Effector CD8-positive, alpha-beta T cell (primary cell): Measurements from ENCODE around the gene PPP4R2.
A peak's percentile ranks its signal among the peaks of the same experiment; 100 is the strongest.

Source experiments
- DNase-seq: peaks from one replicate; lab custom pipeline; 2025; lab: John Stamatoyannopoulos, UW

The PPP4R2 gene

DNA sequence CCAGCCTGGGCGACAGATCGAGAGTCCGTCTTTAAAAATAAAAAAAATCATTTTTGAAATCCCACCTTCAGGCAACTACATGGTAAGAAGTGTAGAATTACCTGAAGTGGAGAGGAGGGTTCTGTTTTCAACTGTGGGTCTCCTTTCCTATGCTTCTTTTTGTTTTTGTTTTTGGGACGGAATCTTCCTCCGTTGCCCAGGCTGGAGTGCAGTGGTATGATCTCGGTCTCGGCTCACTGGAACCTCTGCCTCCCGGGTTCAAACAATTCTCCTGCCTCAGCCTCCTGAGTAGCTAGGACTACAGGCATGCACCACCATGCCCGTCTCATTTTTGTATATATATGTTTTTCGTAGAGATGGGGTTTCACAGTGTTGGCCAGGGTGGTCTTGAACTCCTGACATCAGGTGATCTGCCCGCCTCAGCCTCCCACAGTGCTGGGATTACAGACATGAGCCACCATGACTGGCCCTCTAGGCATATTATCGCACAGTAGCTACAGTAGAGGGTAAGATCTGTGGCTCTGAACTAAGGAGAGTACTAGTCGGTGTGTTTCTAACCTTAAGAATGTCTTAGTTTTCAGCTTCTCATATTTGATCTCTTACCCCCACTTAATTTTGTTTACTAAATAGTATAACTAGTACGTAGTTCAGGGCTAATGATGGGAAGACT lies 73.3 kb downstream of the PPP4R2 start:
- DNase-seq = no peak

DNA sequence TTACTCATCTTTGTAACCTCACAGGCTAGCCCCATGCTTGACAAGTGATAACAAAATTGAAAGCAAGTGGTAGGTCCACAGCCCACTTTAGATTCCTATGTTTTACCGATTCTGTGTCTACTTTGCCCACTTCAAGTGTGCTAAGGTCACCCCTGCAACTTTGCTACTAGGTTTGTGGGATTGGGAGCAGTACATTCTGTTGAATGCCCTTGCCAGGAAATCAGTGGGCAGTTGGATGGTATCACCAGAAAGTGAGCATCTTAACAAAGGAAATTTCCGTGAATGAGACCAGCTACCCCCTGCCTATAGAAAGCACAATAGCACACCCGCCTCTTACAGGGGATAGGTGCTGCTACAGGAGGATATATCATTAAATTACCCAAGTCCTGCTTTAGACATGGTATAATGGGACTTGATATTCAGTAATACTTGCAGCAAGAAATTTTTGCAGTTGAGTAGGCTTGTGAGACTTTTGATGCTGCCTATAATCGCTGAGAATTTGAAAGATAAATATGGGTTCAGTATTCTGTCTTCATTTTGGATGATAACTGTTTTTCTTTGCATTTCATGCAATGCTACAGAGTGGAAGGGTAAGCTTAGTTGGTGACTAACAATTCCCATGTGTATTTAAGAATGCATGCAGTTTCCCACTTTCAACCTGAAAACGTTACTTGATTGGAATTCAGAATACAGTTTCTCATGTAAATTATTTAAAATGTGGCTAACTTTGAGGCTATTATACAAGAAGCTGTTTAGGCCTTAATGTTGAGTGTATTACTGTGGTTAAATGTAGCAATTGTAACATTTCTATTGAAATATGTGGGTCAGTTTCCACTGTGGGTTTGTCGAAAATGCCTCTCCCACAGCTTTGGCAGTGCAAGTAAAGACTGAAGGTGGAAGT lies 74.3 kb downstream of the PPP4R2 start:
- DNase-seq = no peak

DNA sequence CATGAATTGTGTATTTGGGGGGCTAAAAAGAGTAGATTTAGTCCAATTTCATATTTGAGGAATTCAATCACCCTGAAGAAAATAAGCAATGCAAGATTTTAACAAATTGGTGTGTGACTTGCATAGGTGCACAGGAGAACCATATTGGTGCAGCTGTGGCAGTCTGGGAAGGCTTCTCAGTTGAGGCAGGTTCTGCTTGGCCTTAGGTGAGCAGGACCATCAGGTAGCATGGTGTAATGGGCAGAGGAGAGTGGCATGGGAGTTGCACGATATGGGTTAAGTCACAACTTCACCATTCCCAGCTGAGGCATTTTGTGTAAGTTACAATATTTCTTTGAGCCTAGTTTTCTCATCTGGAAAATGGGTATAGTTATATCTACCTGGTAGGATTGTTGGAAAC lies 75.3 kb downstream of the PPP4R2 start:
- DNase-seq = no peak

DNA sequence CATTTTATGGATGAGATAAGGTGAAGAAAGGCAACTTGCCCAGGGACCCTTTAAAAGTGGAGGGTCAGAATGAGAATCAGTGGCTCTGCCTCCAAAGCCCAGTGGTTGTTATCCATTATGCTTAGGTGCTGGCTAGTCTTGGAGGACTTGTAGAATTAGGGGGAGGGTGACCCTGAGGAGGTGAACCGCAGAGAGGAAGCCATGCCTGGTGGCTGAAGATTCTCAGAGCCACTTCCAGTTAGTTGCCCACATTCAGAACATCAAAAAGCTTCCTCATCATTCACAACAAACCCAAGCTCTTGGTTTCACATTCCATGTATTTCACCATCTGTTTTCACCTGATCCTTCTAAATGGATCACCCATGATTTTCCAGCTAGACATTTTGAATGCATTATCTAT lies 76.0 kb downstream of the PPP4R2 start:
- DNase-seq = no peak

DNA sequence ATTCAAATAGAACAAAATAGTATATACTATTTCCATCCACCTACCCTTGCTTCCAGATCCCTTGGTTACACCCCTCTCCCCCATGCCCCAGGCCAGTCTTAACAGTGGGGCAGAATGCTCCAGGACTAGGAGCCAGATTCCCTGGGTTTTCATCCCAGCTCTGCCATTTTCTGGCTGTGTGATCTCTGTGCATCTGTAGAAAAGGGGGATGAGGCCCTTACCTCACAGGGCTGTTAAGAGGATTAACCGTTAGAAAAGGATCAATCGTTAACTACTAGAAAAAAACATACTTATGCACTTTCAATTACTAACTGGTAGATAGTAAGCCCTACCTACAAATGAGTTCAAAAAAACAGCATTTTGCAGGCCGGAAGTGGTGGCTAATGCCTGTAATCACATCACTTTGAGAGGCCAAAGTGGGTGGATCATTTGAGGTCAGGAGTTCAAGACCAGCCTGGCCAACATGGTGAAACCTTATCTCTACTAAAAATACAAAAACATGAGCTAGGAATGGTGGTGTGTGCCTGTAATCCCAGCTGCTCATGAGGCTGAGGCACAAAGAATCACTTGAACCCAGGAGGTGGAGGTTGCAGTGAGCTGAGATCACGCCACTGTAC lies 76.6 kb downstream of the PPP4R2 start:
- DNase-seq = no peak

DNA sequence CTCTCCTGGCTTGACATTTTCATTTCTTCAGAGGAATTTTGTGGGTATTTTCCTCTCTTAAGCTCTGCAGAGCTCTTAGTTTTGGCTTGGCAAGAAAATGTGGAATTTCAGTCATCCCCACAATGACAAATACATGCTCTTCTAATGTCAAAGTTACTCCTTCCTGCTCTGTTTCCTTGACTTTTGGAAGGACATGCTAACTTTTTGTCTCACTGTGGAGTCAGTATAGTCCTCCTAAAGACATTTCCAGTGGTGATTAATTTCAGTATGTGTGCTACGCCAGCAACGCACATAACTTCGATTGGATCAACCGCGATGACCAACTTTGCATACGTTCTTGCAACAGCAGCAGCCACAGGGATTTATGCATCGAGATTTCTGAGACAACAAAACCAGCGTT lies 78.2 kb downstream of the PPP4R2 start:
- no peak for DNase-seq

DNA sequence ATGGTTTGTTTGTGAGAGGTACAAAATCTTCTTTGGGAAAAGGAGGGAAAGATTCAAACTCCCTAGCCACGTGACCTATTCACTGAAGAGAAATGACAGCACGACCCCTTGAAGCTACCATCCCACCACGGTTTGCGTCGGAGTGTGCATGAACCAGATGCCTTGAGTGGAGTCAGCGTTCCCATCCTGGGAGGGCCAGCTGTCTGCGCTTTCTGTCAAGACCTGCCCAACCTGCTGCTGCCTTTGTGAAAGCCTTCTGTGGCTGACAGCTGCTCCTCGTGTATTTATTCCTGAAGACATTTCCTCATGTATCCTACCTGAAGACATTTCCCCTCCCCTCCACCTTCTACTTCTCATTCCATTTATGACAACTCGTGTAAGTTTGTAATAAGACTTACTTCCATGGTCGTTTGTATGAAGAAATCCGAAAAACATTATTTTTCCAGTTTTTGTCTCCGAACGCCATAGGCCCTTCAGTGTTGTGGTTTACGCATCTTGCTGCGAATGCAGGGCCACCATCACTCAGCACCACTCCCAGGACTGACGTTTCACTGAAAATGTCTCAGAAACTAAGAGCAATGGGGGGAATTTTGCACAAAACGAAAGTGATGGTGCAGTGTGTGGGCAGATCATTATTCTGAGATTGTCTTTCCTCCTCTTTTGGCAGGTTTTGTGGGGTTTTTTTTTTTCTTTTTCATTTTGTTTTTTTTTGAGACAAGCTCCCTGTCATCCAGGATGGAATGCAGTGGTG lies 83.8 kb downstream of the PPP4R2 start:
- no peak for DNase-seq

DNA sequence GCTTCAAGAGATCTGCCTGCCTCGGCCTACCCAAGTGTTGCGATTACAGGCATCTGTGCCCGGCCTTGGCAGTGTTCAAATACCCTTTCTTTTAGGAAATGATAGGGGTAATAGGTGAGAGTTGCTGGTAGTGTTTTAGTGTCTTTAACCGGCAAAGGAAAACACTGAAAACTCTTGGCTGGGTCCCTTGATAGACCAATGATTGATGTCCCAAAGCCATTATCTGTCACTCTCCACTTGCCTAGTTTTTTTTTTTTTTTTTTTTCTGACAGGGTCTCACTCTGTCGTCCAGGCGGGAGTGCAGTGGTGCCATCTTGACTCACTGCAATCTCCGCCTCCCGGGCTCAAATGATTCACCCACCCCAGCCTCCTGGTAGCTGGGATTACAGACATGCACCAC lies 84.5 kb downstream of the PPP4R2 start:
- no peak for DNase-seq

DNA sequence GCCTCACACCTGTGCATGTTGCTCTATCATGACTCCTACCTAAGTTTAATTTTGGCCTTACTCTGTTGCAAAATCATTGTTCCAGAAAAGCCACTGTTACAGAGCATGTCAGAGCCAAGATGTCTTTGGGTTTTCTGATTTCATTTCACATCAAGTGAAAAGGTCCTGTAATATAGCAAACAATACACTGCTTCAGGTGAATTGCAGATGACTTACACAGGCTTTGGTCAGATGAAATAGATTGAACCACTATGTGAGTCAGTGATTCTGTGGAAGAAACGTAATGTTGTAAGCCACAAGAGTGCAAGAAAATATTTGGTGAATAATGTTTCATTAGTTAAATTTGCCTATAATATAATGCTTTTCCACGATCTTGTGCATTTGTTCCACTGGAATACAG lies 87.6 kb downstream of the PPP4R2 start:
- DNase-seq = no peak

DNA sequence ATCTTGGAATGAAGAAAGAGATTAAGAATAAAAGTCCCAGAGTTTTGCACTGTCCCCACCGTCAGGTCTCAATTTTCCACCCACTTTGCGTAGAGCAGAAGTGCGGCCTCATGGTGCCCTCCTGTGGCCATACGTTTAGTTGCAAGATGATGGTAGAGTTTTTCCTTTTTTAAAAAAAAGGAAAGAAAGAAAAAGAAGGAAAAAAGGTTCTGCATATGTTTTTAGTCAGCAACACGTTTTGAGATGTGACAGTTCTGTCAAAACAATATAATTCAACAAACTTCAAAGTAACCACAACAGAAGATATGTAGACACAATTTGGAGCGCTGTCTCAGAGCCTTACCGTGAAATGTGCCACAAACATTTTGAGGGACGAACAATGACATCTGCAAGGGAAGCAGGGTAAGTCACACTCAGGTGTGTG lies 89.5 kb downstream of the PPP4R2 start:
- peak; percentile 18 for DNase-seq

DNA sequence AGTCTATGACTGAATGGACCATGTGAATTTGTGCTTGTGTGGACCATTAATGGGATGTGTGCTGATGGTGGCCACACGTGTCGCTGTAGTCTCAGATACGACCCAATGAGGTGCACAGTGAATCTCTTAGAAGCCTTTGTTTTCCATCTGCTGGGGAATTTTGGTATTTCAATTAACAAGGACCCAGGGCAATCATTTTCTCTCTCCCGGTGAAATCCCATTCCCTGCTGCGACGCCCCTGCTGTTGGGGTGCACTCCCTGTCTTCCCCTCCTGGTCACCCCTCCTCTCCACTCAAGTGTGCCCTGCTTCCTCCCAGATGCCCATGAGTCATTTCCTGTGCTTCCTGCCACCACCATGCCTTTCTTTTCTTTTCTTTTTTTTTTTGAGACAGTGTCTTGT lies 97.5 kb downstream of the PPP4R2 start:
- no peak for DNase-seq

DNA sequence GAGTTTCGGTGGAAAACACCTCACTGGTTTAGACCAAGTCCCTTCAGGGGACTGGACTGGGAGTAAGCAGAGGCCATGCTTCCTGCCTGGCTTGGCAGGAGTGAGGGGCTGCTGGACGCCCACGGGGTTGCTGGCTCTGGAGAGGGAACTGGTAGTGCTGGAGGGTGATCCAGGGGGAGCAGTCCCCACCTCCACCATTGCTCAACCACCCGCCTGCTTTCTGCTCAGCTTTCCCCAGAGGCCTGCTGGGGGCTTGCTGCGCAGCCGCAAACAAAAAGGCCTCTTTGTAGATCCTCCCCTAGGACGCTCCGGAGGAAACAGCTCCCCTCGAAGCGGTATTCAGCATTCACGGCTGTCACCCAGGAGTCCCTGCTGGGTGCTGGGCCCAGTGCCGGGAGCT lies 98.3 kb downstream of the PPP4R2 start:
- DNase-seq = no peak

DNA sequence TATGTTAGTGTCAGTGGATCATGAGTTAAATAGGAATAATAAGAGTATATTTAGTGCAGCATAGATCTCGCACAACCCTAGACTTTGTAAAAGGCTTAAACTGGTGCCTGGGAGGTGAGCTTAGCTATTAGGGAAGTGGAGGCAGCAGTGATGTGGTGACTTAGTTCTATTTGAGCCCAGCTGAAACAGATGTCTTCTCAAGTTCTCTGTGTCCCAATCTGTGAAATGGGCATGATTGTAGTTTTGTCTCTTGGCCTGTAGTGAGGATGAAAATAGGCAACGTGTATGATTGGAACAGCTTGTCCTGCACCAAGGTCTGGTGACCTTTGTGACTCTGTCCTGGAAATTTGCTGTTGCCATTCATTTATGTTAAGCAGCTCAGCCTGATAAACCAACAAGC lies 99.6 kb downstream of the PPP4R2 start:
- no peak for DNase-seq

DNA sequence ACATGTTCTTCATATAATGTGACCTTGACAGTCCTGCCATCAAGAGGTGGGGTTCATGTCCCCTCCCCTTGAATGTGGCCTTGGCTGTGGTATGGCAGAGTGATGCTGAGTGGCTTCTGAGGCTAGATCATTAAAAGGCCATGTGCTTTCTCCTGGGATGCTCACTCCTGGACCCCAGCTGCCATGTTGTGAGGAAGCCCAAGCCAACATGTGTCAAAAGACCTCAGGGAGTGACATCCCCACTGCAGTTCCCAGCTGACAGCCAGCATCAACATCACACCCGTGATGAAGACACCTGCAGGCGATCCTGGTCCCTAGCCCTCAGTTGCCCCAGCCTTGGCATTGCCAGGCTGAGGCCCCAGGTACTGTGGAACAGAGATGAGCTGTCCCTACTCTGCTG lies 101.4 kb downstream of the PPP4R2 start:
- no peak for DNase-seq

DNA sequence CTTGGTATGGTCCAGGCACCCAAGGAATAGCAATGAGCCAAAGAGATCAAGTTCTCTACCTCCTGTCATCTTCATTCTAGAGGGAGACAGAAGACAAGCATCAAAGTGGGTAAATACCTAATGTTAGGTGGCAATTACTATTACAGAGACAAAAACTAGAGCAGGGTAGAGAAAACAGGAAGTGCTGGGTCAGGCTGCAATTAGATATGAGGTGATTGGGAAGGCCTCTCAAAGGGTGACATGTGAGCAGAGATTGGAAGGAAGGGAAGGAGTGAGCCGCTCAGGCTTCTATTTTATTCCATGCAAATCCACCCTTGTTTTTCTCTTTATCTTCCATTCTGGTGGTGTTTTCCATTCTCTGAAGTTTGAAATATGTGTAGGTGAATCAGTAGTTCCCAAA lies 102.3 kb downstream of the PPP4R2 start:
- DNase-seq = no peak

DNA sequence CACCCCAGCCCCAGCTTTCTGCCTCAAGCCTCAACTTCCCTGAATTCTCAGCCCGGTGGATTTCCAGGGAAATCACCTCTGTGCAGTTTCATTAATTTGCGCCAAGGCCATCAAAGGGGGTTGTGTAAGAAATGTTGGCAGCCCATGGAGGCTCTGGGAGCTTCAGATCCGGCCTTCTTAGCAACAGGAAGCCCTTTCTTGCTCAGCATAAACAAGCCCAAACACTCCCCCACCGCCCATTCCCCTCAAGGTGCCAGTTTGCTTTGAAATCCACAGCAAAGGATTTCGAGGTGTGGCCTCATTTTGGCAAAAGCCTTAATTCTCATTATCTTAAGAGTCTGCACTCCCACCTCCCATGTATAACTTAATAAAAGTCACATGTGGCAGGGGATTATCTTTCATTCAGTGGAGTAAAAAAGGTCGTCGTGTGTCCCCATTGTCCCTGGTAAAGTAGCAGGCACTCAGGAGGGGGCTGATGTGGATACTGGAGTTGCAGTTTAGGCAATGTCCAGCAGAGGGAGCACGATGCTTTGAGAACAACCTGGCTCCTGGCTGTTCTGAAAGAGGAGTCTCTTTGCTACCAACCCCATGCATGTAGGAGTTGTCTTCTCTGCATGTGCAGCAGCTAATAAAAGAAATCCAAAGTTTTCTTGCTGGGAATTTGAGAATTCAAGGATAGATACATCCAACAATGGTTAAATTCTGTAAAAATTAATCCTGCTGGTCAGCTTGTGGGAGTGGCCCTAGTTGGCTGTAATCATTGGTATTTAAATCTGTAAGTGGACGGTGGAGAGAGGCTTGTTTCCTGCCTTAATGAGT lies 104.3 kb downstream of the PPP4R2 start:
- DNase-seq = peak; percentile 59

DNA sequence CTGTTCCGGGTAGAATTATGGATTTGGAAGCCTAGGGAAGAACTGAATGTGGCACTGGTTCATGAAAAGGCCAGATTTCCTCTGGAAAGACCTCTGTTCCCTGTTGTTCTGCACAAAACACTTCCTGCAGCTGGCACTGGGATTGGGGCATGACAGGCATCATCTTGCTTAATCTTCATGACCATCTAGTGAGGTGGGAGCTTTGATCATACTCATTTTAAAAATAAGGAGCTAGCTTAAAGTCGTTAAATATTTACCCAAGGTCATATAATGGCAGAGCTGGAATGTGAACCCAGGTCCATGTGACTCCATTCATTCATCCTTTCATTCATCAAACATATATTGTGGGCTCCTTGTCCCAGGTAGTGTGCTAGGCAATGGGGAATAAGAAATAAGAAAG lies 105.3 kb downstream of the PPP4R2 start:
- DNase-seq = no peak

DNA sequence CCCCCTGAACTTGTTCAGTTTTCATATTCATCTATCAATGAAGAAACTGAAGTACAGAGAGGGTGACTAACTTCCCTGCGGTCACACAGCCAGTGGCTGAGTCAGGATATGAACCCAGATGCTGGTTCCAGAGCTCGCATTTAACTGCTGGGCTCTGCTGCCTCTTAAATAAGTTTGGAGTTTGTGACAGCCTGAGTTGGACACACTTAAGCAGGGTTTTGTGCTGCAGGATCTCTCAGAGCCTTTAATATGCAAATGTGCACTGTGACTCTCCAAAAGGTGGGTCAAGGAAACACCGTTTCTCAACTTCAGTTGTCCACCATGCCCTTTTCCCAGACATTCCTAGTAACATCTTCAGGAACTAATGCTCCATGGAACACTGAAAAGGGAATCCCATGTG lies 110.6 kb downstream of the PPP4R2 start:
- no peak for DNase-seq

DNA sequence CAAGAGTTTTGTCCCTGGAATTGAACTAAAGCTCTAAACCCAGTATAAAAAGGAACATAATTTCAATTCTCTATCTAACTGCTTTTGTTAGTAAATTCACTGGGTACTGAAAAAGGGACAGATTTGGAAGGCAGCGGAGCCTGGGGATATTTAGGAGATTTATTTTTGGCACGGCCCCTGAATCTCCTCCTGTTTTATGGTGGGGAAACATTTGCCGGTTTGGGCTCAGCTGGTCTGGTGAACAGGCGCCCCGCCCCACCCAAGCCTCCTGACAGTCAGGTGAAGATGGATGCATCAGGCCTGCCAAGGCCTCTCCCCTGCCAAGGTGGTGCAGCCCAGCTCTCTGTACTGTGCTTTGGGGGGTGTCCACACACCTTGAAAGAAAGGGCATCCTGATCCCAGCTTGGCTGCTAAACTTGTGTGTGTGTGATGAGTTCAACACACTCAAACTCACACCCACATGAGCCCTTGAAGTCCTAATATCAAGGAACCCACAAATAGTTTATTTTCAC lies 111.1 kb downstream of the PPP4R2 start:
- no peak for DNase-seq

DNA sequence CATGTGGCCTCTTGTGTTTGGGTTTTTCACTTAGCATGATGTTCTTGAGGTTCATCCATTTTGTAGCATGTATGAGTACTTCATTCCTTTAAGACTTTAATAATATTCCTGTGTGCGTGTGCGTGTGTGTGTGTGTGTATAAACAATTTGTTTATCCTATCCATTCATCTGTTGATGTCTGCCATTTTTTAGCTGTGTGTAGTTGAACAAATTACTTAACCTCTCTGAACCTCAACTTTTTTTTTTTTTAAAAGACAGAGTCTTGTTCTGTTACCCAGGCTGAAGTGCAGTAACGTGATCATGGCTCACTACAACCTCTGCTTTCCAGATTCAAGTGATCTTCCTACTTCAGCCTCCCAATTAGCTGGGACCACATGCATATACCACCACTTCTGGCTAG lies 112.1 kb downstream of the PPP4R2 start:
- DNase-seq = no peak

DNA sequence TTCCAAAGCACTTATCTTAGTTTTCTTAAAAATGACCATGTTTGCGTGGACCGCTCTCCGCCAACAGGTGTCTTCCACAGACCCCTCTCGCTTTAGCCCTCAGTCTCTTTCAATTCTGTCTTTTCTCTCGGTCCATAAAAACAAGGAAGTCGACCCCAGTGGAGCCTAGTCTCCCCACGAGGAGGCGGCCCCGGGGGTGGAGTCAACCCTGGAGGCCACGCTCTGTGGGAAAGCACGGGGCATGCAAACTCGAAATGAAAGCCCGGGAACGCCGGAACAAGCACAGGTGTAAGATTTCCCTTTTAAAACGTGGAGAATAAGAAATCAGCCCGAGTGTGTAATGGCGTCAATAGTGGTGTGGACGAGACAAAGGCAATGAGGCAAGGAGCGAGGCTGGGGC lies 113.9 kb downstream of the PPP4R2 start:
- no peak for DNase-seq
